HG02970 (cell line): Measurements from ENCODE around the gene CLEC5A.
A peak's percentile ranks its signal among the peaks of the same experiment; 100 is the strongest.
"Not testable (repeated sequence)": the region's sequence is repeated elsewhere in the genome, so short reads cannot be mapped to it uniquely, and the experiment has no call there.

Experiments
- ATAC-seq: cut with Tn5 transposase; IDR thresholded peaks from one replicate; pipeline ENCODE4 v1.9.1; 2021; ENCODE audit warnings: mild to moderate bottlenecking, moderate library complexity, moderate number of reproducible peaks; ENCODE audit not compliant: unreplicated experiment, low FRiP score

CLEC5A gene

DNA sequence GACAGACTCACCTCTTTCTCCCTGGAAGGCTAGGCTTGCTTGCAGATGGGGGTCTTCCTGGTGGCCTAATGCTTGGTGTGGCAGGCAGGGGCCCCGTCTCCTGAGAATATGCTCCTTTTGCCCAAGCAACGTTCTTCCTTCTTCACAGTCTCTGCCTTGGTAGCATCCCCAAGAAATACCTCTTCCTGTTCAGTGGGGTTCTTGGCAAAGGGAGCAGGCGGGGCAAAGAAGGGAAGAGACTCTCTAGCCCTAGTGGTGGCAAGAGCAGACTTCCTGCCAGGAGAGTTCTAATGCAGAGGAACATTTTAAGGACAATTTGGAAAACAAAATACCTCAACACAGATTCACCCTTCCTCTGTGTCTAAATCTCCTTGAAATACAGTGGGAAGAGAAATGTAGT, at the start of gene CLEC5A:
Gene CLEC5A, minus strand, starts transcription at position 179 of the 400 bp plus-strand sequence. CDS start 682 bp downstream, outside the sequence.
- ATAC-seq: no peak

DNA sequence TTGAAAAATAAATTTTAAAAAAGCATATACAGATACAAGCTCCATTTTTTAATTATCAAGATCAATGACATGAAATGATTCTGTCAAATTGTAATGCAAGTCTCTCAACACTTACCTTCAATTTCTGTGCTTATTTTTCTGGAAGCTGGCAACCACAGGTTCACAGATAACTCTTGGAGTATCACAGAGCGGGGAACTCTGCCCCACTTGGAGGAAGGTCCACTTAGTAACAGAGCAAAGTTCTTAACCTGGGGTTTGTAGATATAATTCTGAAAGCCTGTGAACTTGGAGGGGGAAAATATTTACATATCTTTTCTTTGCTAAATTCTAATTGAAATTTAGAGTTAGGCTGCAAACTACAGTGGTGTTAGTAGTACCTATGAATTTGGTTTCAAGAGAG, 46.6 kb upstream of the CLEC5A start:
- ATAC-seq: no peak

DNA sequence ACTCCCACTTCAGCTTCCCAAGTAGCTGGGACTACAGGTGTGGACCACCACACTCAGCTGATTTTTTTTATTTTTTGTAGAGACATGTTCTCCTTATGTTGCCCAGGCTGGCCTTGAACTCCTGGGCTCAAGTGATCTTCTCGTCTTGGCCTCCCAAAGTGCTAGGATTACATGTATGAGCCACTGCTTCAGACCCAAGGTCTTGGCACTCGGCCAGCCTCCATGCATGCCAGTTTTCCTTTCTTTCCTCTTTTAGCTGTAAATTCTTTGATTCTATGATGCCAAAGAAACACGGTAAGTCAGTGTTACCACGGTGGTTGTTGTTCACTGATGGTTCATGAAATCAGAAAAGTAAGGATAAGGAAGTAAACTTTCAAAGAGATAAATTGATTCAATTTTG, 45.9 kb upstream of the CLEC5A start:
- ATAC-seq: no peak

DNA sequence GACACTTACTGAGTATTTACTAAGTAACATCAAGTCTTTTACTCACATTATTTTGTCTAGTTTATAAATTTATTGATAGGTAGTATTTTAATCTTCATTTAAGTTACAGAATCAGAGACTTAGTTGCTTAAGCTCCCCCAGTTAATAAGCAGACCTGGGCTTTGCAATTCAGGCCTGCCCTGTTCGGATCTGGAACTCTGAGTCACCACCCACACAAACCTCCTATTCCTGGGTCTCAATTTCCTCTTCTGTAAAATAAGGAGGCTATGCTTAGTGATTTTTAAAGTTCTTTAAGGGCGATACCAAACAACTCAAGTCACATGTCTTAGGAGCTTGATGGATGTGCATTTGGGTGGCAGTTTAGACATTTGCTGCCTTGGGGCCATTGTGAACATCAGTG, 45.4 kb upstream of the CLEC5A start:
- ATAC-seq: no peak

DNA sequence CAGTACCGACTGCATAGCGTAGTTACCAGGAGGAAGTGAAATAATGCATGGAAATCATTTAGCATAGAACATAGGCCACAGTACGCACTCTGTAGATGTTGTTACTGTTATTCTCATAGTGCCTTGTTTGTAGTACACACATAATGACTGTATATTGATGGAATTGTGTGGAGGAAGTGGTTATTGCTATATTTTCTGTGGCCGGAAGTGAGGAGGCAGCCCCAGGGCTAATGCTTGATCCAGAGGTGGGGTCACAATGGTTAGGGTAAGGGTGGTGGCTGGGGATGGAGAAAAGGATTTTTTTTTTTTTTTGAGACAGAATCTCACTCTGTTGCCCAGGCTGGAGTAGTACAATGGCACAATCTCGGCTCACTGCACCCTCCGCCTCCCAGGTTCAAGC, 44.4 kb upstream of the CLEC5A start:
- ATAC-seq: no peak

DNA sequence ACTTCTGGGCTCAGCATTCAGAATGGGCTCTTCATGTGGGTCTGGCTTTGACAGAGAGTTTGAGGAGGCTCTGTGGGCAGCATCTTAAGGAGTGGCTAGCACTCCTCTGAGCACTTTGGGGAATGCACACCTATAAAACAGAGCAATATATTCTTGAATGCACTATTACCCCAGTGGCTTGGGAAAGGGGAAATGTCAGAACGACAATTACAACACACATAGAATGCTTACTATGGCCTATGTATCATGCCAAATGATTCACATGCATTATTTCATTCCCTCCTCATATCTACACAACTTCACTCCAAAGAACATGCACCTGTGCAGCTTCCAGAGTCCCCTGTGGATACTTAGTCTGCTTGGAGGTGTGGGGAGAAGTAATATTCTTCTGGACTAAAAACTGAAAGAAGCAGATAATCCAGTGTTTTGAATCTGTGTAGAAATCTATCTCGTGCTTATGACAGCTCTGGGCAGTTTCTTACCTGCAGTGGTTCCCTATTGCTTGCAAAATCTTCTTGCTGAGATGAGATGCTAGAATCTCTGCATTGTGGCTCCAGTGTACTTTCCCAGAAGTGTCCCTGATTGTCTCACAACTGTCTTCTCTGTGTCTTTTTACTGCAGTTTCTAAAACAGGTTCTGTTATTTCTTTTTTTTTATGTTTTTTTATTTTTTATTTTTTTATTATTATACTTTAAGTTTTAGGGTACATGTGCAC, 43.4 kb upstream of the CLEC5A start:
- no peak for ATAC-seq

DNA sequence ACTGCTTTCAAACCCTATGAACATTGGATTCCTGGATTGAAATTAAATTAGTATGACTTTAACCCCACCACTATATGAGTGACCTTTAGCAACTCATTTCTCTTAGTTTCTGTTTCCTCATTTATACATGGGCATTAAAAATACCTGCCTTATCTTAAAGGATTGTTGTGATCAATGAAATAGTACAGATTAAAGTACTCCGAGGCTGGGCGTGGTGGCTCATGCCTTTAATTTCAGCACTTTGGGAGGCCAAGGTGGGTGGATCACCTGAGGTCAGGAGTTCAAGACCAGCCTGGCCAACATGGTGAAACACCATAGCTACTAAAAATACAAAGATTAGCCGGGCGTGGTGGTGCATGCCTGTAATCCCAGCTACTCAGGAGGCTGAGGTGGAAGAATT, 41.0 kb upstream of the CLEC5A start:
- ATAC-seq: not testable (repeated sequence)

DNA sequence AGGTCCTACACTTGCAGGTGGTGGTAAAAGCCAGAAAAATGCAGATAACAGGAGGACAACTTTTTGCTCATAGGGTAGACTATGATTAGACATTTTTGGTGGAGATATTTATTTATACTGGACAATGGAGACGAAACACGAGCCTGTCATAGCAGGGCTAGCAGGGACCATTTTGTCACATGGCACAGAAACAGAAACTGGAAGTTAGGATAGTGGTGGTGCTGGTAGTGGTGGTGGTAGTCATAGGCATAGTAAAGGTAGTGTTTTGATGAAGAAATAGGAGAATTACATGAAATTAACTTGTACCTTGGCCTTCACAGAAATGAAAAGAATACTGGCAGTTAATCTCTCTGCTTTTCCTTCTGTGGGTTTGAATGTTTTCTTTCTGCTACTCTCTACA, 40.1 kb upstream of the CLEC5A start:
- no peak for ATAC-seq

DNA sequence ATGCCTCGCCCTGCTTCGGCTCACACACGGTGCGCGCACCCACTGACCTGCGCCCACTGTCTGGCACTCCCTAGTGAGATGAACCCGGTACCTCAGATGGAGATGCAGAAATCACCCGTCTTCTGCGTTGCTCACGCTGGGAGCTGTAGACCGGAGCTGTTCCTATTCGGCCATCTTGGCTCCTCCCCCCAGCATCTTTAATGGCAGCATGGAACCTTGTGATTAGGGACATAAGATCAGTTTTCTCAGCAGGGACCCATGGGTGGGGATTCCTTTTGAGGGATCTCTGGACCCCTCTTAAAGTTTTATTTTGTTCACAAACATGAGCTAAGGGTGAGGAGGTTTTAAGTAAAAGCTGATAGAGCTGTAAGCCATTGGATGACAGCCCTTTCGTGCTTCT, 39.2 kb upstream of the CLEC5A start:
- not testable (repeated sequence) for ATAC-seq

DNA sequence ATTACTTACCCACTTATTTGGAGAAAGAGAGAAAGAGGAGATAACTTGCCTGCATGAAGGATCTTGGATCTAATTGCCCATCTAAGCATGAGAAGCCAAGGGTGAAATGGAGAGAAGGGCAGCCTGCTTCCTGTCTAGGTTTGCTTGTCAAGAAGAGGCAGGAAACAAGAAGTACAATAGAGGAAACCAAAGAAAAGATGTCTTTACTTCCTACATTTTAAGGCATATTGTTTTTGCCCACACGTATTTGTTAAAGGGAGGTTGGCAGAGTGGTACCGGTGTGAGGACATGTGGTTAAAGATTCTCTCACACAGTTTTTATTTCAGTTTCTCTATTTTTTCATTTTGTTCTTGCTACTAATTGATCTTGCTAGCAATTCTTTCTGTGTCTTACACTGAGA, 32.8 kb upstream of the CLEC5A start:
- ATAC-seq: no peak

DNA sequence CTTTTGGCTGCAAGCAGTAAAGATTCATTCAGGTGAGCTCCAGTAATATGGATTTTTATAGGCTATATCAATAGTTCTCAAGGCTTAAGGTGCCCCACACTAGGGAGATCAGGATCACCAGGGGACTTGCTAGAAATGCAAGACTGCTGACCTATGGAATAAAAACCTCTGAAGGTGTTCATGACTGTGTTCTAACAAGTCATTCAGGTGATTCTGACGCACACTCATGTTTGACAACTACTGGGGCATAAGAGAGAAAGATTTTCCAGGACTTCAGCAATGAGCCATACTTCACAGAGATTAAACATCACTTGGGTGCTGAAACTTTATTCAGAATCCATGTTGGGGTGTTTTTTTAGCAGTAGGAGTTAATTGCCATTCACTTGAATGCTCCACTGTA, 31.6 kb upstream of the CLEC5A start:
- ATAC-seq: no peak

DNA sequence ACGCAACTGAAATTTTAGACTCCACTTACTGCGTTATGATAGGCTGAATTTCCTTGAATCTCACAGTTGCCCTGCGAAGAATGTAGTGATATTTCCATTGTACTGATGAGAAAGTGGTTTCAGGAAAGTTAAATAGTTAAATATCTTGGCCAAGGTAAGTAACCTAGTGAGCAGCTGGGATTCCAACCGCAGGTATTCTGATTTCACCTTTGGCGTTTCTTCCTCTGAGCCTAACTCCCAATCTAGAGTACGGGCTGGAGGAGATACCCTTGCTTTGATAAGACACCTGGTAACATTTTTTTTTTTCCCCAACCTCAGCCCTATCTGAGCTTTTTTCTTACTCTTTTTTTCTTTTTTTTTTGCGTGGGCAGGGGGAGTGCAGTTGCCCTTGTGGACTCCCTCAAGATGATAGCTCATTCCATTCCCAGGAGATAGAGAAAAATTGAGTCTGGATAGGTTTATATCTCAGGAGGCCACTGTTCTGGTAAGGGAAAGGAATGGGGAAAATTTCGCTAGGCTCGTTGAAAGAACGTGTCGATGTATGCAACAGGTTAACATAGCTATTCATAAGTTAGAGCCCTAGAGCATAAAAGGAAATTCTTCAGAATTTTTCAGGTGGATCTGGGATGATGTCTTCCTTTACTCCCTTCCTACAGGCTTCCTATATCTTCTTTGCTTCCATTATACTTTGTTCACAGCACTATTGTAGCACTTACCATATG, 29.9 kb upstream of the CLEC5A start:
- no peak for ATAC-seq

DNA sequence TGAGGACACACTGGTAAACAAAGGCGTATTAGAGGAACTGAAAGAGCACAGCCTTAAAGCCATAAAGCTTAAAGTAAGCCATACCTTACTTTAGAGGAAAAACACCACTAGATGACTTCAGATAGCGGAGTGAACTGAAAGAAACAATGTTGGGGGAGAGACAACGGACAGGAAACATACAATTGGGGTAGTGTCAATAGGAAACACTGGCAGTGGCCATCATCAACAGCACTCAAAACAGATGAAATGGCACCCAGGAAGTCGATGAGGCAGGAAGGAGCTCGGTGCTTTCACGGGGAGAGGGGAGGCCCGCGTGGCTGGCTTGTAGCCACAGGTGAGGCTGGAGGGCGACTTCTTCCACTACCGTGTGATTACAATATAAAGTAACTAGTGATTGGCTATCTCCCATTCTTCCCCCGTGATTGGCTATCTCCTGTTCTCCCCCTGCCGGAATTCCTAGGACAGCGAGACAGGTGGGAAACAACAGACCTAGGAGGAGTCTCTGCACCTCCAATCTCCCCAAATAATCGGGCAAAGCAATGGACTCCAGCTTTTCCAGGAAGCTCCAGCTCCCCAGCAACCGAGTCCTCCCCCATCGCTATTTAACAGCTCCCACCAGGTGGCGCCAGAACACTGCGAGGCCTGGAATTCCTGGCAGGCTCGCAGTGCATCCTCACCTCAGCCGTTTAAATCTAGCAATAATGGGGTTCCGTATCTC, 29.2 kb upstream of the CLEC5A start:
- ATAC-seq: peak; percentile 69

DNA sequence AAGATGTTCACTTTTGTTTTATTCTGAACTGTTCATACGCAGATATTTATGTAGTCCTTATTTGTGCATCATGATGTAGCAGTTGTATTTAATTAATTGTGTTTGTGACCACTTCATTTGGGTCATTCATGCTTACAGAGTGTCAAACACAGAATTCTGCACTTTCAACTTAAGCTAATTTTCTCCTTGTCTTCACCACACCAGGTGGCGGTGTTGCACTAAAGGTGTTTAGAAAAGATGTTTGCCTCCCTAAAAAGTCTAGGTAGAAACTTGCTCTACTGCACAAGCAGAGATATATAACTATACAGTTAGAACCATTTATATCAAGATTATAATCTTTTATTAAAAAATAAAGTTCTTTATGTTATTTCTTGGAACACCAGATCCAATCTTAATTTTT, 28.1 kb upstream of the CLEC5A start:
- no peak for ATAC-seq

DNA sequence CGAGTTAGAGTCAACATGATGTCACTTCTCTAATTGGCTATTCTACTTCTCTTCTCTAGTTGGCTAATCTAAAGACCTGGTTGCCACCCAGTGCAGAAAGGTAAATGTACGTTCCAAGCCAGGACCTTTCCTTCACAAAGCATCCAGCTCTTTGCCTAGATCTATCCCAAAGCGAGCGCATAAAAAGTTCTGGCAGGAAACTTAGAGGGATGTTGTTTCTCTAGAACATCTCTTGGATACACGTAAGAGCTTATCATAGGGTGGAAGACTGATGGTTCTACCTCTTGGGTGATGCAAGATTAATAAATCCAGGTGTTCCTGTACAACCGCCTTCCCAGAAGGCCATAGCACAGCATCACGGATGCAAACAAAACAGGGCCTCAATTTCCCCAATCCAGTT, 26.9 kb upstream of the CLEC5A start, which contains the start of gene TAS2R38:
Gene TAS2R38, minus strand, starts transcription at position 101 of the 400 bp plus-strand sequence. Its CDS starts 84 bp downstream, at position 17.
- ATAC-seq: no peak

DNA sequence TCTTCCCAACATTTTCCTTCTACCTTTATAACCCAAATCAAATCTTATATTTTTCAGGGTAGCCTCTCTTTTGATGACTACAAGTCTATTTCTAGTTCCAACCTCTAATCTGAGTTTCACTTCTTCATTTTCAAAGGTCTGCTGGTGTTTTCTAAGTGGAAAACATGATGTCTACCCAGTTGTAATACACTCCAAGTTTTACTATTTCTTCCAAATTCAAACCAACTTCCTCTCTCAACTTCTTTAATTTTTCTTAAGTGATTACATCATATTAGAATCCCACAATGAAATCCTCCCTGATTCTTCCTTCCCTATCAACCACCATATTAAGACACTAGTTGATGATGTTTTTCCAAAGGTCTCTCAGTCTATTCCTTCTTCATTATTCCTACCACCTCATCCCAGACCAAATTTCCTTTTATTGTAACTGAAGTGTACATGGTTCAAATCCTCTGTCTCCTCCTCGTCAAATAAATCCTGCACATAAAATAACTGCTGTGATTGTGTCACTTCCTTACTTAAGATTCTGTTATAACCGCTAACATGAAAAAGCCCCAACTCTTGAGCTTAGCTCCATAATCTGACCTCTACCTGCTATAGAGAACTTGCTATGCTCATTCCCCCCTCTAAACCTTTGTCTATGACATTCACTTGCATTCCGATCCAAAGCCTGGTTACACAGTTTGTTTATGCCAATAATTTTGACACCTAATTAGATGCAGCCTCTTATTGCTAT, 14.1 kb upstream of the CLEC5A start:
- peak; percentile 74 for ATAC-seq

DNA sequence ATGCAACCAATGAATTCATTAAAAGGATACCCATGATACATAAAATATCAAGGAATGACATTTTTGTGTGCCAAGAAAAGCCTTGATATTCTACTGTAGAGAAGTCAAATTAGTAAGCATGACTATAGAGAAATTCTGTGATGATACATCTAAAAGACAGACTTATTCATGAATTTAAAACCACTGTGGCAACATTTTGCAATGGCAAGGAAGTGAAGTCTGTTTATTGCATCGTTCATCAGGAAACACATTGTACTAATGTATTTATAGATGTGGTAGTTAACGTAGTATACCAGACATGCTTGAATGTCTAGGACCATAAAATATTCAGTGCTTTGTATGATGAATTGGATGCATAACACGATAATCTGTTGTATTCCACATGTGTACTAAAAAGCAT, 9.3 kb upstream of the CLEC5A start:
- no peak for ATAC-seq

DNA sequence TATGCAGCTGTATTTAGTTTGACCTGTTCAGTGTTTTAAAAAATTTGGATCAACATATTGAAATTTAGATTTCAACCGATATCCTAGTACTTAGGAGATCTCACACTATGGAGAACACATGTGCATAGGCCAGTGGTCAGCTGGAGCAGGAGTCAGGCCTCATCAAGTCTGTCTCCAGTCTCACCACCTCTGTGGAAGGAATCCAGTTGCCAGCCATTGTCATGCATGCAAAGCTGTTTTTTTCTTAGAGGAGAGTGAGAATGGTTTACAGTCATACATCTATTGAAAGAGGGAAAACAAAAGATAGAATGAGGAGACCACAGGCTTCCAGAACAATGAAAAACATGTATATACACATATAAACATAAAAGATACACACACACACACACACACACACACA, 7.6 kb upstream of the CLEC5A start:
- ATAC-seq: no peak

DNA sequence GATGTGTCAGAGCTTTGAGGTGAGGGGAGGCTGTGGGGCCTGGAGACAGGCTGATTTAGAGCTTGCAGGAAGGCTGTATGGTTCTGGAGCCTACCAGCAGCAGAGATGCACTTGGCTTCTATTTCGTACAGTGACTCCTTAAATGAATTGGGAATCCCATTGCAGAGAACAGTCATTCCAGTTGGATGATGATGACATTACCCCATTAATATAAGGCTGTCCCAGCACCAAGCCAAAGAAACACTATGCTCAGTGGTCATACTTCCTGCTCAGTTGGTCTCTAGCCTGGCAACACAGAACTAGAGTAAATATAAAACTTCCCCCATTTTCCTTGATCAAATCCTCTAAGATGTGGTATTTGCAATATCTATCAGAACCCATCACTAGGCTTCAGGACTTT, 5.7 kb upstream of the CLEC5A start:
- no peak for ATAC-seq

DNA sequence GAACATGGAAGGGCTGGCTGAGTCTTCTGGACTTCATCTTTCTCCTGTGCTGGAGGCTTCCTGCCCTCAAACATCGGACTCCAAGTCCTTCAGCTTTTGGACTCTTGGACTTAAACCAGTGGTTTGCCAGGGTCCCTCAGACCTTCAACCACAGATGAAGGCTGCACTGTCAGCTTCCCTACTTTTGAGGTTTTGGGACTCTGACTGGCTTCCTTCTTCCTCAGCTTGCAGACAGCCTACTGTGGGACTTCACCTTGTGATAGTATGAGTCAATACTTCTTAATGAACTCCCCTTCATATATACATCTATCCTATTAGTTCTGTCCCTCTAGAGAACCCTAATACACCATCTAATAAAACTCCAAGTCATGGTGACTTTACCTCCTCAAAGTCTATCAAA, 4.0 kb upstream of the CLEC5A start:
- no peak for ATAC-seq

DNA sequence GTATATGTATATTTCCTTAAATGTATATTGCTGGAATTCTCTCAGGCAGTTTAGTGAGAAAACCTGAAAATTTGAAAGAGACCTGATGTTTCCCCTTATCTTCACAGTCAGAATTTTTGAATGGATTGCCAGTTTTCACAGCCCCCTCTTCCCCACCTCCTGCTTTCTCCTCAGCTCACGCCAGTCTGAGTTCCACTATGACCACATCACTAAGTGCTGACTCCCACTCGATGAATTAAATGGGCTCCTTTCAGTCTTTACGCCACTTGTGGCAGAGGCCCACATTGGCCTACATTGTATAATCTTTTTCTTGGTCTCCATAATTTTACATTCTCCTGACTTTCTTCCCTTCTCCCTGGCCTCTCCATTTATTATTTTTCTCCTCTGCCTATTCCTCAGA, 3.1 kb upstream of the CLEC5A start:
- ATAC-seq: no peak
